Glomerular endothelial cell (primary cell): Measurements from ENCODE around the gene P2RX2. TPM values are rescaled to one million over a fixed set of nuclear protein-coding genes. Genes with fewer than 3 reads are reported as not detected.

Experiments used
- DNase-seq: peaks from one replicate; pipeline ENCODE4 v3.0.0-alpha.2; 2011; ENCODE audit warnings: low read depth, low spot score; ENCODE audit errors: extremely low read depth
- total RNA-seq: library from RNA; depleted of rRNA; stranded (reverse); fragments of >200 nt; gene quantifications from 2 replicates; pipeline ENCODE4 v1.2.3, GENCODE V29; 2015

P2RX2 gene
- total RNA-seq, 1 donor from 2014 or later: not detected

DNA sequence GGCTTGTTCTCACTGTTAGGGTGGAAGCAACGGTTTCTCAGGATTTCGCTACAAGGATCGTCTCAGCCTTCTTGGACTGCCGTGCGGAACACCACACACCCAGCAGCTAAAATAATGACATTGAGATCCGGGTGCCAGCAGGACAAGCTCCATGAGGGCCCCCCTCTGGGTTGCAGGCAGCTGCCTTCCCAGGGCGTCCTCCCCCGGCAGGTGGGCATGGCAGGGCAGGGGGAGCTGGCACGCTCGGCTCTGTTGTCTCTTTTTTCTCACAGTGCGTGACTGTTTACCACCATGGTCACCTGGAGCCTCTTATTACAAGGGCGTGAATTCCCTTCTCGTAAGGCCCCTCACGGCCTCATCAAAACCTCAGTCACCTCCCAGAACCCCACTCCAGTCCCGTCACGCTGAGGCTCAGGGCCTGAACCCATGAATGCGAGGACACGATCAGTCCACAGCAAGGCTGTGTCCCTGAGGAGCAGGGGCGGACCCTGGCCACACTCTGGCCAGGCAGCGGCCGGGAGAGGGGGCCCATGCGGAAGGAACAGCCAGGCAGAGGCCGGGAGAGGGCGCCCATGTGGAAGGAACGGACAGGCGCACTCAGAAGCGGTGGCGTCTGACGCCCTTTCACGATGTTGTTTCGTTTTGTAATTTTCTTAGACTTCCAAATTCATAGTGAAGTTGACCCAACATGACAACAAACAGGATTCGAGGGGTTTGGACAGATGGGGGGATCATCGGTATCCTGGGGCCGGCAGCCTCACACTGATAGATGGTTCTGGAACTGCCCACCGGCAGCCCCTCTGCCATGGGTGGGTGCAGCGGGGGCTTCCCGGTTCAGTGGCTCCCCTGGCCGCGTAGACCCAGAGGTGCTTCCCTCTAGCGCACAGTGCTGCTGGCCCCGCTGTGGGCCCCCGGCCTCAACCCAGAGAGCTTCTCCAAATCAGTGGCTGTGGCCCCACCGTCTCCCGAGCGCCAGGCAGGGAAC lies 18.2 kb upstream of the P2RX2 start:
- DNase-seq: no peak

DNA sequence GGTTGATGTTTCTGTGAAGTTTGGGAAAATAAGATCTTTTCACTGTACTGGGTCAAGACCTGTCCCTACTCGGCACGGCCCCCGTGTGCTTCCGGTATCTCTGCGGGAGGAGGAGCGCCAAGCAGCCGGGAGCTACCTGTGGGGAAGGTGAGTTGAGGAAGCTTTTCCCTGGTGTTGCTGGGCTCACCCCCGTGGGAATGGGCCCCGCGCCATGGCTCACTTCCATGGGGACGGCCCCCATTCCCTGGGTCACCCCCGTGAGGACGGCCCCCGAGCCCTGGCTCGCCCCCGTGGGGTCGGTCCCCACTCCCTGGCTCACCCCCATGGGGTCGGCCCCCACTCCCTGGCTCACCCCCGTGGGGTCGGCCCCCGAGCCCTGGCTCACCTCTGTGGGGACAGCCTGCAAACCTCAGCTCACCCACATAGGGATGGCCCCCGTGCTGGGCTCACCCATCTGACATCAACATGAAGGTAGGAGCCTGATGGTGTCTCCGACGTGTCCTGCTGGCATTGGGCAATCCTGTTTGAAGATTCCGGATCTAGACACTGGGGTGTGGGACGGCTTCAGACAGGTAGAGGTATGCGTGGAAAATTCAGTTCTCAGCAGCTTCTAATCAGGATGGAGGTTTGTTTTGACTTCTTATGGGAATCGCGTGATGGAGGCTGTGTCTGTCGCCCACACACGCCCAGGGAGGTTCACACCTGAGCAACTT lies 17.2 kb upstream of the P2RX2 start:
- no peak for DNase-seq

DNA sequence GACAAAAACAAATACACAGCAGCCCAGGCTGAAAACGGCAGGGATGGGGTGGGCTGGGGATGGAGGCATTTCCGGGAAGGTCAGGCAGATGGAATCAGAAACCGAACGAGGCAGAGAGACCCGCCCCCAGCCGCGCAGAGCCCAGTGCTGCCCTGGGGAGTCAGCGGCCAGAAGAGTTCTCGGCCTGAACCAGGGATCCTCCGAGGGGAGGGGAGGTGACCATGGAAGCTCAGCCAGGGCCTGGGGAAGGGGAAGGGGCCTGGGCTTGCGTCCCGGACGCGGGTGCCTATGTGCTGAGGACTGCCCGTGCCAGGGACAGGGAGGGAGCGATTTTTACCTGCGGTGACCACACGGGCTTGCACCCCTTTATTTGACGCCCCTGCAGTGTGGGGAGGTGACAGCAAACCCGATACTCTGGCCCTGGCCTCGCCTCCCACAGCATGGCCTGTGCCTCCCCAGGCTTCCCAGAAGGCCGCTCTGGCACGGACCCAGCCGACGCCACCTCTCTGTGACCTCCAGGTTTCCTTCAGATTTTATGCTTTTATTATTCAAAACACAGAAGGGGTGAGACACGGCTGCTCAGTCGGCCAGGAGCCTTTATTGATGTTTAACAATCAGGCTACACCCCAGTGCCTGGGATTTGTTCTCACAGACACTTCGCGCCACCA lies 15.9 kb upstream of the P2RX2 start:
- DNase-seq: no peak

DNA sequence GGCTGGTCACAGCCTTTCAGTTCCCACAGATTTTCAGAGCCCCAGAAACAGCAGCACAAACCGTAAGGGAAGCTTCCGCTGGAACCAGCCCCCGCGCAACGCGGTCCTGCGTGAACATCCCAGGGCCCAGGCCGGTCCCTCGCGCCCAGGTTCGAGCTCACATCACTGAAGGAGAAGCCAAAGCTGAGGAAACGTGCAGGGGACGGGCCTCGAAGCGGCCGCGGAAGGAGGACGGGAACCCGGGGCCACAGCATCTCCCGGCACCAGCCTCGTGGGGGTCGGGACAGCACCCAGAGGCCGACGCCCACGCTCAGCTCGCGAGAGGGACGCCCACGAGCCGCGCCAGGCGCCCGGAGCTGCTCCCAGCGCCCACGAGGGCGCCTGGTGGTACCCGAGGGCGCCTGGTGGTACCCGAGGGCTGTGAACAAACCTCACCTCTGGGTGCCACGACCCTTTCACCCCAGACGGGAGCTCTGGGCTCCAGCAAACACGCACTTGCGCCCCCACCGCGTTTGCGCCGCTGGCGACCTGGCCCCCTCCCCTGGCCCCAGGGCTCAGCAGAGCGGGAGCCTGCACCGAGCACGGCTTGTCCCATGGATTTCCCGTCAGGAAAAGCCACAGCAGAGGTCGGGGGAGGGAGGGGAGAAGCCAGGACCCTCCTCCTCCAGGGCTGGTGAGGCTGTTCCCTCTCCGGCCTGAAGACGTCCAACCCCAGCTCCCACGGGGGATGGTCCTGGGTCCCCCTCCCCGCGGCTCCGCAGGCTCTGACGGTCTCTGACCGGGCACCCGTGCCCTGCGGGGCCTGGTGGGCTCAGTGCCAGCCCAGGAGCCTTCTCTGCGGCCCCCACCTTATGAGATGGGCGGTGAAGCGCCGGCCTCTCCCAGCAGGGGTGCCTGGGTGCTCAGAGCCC lies 15.1 kb upstream of the P2RX2 start:
- DNase-seq: no peak

DNA sequence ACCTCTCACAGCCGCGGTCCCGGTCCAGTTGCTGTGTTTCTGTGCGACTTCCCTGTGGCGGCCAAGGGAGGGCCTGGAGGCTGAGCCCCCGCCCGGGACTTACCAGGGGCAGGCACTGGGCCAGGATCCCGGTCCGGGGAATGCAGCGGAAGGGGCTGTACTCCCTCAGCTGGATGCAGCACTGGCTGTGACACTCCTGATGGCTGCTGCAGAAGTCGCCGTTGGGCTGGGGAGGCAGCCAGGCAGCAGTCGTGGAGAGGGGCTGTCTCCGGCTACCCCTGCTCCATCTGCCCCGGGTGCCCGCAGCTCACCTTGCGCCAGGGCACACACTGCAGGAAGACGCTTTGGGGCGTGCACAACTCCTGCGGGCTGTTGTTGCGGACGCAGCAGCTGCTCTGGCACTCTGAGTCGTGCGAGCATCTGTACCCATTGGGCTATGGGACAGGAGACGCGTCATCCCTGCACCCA lies 14.4 kb upstream of the P2RX2 start:
- DNase-seq: no peak

DNA sequence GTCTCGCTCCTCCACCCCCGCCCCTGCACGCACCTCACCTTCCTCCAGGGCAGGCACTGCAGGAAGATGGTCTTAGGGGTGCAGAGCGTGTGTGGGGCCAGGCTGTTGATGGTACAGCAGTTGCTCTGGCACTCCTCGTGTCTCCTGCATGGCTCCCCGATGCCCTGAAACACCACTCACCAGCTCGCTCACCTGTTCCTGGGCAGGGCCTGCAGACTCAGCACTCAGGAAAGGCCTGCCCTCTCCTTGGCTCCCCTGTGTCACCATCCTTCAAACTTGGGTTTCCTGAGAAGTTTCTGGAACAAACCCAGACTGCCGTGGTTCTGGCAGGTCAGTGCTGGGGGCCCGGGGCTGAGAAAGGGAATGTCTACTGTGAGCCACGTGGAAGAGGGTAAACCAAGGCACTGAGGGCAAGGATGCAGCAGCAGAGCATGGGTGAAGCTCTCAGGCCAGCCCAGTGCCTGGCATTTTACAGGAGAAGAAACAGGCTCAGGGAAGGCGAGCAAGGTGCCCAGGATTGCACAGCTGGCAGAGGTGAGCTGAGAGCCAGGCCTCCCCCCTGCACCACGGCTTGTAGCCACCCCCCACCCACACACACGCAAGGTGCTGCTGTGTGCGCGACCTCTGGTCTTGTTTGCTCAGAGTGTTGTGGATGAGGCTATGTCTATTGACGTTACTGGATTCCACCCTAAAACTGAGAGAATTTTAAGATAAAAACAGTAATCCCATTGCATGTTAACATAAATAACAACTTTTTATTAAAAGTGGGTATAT lies 13.7 kb upstream of the P2RX2 start:
- no peak for DNase-seq

DNA sequence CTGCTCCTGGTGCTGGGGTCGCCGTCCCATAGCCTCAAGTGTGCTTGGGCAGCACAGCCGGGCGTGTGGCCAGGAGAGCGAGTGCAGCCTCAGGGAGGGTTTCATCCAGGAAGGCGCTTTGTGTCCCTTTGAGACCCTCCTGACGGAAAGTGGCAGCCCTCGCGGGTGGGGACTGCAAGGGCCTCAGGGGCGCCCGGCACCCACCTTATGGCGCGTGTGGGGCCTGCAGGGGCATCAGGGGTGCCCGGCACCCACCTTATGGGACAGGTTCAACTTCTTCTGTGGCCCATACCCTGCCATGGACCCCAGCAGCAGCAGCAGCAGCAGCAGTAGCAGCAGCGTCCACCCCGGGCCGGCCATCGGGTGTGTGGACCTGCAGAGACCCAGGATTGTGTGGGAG lies 12.7 kb upstream of the P2RX2 start:
- no peak for DNase-seq

DNA sequence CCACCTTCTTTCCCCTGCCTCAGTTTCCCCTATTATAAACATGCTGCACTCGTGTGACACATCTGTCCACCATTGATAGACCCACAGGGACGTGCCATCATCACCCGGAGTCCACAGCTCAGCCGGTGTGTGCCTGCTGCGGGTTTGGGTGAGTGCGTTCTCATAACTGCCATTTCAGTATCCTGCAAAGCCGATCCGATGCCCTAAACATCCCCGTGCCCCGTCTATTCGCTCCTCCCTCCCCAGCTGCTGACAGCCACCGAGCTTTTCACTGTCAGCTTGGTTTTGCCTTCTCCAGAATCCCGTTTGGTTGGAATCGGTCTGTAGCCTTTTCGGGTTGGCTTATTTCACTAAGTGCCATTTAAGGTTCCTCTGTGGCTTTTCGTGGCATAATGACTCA lies 12.1 kb upstream of the P2RX2 start:
- no peak for DNase-seq

DNA sequence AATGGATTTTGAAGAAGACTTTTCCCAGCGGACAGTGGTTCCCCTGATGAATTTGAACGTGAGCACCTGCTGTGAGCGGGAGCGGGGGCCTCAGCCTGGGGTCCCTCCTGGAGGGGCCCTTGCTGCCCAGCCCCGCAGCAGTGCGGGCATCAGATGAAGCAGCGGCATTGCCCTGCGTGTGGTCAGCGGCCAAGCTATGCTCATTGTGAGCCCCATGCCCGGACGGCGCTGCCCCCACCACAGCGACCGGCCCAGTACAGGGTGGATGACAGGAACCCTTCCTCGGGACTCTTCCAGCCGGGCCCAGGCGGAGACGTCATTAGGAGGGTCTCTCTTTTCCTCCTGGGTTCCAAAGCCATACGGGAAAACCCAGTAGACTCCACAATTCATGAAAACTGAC lies 11.6 kb upstream of the P2RX2 start:
- no peak for DNase-seq

DNA sequence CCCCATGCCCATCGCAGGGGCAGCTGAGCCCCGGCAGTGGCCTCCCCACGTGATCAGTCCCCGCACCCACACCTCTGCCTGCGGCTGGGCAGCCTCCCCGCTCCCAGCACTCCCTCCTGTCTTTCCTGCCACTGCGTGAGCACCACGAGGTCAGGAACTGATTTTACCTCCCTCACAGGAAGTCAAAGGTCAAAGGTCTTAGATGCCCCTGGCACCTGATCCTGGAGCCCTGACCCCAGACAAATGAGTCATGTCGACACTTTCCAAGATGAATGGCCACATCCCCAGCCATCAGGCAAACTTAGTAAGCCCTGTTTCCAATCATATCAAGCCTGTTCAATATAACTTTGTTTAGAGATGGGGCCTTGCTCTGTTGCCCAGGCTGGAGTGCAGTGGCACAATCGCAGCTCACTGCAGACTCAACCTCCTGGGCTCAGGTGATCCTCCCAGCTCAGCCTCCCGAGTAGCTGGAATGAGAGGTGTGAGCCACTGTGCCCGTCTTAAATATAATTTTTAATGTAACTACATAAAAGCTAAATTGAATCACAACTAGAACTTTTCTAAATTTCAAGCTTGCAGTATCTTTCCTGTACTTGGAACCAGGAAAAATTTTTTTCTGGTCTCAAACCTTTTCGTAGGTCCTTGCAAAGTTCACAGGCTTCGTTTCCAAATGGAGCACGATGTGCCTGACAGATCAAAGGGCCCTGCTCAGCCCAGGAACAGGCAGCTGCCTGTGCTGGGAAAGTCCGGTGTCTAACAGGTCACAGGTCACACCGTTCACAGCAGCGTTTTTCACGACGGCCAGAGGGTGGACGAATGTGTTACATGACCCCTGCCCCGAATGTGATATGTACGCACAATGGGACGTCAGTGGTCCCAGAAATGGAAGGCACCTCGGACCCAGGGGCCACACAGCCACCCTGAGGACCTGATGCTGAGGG lies 10.1 kb upstream of the P2RX2 start:
- no peak for DNase-seq

DNA sequence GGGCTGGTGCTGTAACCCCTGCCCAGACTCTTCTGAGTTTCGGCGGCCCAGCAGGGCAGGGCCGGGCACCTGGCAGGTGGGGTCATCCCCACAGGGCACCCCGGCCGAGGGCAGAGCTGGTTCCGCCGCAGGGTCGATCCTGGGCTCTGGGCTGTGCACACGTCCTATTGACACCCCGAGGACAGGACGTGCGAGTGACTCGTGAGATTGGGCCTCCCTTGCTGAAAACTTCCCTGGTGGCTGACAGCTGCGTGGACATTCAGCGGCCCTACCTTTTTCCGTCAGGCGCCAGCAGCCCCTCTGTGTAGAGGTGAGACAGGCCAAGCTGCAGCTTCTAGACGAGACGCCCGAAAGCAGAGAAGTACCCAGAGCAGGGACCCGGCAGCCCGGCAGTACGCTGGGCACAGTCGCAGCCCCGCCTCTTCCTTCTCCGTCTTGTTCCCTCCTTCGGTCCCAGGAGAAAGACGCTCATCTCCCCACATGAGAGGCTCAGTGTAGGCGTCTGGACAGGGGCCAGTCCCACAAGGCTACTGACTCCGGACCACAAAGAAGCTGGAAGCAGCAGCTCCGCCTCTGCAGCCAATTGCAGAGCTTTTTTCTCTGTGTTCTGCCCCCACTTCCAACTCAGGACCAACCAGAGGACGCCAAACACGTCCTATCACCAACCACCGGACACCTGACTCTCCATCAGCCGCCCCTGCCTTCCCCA lies 8.4 kb upstream of the P2RX2 start, which contains the start of gene LRCOL1:
TSS of gene LRCOL1 (minus strand) at position 532 of the 709 bp plus-strand sequence. CDS start 4,331 bp downstream, outside the sequence.
- DNase-seq: no peak

DNA sequence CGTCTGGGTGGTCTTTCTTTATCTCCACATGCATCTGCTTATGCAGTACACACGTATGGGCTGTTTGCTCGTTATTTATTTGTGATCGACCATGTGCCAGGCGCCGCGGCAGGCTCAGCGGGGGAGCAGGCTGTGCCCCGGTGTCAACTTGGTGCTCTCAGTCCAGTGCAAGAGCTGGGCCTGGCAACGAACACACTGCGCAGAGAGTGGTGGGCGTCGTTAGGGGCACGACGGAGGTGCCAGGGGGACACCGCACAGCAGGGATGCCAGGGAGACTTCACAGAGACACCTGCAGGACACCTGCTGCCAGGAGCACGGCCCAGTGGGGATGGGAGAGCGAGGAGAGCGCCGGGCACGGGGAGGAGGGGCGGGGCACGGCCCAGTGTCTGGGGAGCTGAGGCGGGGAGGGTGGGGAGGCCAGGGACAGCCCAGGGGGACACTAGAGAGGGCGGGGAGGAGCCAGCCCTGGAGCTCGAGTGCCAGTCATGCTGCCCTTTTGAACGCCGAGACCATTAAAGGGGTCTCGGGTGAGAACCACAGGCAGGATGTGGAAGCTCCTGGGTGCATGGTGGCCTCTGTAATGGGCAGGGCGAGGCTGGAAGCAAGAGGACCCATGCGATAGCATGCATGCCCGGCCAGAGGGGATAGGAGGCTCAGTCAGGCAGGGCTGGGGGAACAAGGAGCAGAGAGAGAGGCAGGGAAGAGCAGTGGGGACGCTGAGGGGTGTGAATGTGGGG lies 7.5 kb upstream of the P2RX2 start:
- DNase-seq: no peak

DNA sequence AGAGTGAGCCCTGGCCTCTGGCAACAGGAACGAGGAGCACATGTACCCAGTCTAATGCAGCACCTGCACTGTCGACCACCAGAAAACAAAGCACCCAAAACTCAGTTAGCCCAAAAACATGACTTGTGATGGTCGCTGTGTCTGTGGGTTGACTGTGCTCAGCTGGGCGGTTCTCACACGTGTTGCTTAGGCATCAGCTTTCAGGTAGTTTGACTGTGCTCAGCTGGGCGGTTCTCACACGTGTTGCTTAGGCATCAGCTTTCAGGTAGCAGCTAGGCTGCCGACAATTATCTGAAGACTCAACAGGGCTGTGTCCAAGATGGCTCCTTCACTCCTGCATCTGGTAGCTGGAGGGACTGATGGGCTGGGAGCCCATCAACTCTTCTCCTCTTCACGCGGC lies 7.0 kb upstream of the P2RX2 start:
- no peak for DNase-seq

DNA sequence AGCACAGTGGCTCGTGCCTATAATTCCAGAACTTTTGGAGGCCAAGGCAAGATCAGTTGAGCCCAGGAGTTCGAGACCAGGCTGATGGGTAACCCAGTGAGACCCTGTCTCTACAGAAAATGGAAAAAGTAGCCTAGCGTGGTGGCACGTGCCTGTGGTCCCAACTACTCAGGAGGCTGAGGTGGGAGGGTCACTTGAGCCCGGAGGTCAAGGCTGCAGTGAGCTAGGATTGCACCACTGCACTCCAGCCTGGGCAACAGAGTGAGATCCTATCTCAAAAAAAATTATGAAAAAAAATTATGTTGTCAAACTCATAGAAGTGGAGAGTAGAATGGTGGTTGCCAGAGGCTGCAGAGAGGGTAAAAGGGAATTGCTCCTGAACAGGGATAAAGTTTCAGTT lies 4.5 kb upstream of the P2RX2 start:
- no peak for DNase-seq

DNA sequence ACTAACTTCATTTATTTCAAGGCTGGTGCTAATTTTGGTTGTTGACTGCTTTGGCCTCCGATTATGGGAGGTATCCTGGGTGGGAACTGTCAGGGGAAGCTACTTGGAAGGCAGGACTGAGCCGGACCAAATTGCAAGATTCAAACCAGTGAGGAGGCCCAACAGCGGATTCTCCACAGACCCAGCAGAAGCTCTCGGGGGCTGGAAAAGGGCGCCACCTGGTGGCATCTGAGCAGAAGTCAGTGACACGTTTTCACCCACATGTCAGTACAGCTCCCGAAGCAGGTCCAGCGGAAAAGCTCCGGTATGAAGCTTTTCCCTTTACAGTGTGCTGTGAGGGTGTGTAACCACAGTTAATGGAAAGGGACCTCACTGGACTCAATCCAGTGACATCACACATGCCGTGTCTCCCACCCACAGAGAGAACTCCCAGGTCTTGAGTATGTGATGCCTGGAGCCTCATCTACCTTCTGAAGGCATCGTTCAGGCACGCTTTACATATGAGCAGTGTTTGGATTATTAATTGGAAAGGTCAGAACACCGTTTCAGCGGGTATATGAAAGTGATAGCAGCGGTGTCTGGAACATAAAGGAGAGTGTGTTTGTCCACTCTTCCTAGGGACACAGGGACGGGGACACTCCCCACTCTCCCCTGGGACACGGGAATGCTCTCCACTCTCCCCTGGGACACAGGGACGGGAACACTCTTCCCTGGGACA lies 3.6 kb upstream of the P2RX2 start:
- peak; percentile 62 for DNase-seq

DNA sequence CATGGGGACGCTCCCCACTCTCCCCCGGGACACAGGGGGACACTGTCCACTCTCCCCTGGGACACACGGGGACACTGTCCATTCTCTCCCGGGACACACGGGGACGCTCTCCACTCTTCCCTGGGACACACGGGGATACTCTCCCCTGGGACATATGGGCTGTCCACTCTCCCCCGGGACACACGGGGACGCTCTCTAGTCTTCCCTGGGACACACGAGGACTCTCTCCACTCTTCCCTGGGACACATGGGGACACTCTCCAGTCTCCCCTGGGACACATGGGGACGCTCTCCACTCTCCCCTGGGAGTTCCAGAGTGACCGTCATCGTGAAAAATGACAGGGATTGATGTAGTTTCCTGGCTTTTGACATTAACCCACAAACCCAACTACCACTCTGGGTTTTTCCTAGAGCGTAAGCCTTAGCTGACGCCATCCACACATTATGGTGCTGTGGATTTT lies 3.0 kb upstream of the P2RX2 start:
- DNase-seq: no peak
